Measurements from ENCODE around the gene EHD1.

DNA sequence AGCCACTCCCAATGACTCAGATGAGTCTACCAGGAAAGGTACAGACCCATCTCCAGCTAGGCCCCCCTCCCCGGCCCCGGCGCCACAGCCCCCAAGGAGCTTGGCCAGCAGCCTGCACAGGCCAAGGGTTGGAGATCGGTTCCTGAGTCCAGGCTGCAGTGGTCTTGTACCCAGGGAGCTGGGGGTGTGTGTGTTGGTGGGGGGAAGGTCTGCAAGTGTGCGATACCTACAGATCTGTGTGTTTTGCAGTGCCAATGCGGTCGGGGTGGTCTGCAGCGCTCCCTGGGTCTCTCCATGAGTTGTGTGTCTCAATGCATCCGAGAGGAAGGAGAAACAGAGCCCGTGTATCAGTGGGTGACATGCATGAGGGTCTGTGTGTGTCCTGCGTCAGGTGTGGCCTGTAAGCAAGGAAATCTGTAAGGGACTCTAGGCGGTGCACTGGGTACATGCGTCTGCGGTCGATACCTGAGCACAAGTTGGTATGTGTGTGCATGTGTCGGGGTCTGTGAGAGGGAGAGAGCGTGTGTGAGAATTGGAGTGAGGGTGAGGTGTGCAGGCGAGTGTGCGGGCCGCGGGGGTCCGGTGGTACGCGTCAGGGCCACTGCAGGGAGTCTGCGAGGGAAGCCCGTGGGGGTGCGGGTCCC, 34.6 kb downstream of the EHD1 start:
- TF ChIP-seq CTCF (conservative IDR thresholded peaks at IDR 0.05; ENCODE audit: low read length) (no peak), EZH2phosphoT487 (IDR thresholded peaks at IDR 0.05; ENCODE audit: borderline replicate concordance, low read depth, low read length) (no peak)

Measured in OCI-LY7 (cell line).